NCI-H1694 (cell line): ENCODE measurements around the gene BRI3.
"Not testable (repeated sequence)": the region's sequence is repeated elsewhere in the genome, so short reads cannot be mapped to it uniquely, and the experiment has no call there.

Experiments used
- DNase-seq: peaks from one replicate; lab custom pipeline; 2025; lab: John Stamatoyannopoulos, UW

The BRI3 gene

GRCh38 chr7:98312201-98312600 lies 30.7 kb downstream of the BRI3 start:
- DNase-seq: no peak

DNA sequence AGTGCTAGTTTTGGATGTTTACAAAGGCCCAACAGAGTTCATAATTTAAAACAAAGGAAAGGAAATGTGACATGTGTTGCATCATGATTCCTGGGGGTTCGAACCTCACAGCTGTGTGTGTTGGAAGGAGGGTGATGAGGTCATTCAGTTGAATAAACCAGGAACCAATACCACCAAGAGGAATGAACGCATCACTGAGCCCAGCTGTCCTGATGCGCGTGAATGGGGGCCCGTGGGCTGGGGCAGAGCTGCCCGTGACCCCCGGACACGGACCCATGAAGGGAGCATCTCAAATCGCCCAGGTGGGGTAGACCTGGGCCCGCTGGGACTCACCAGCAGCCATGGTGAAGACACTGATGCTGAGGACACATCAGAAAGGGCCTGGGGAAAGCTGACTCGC lies 33.0 kb downstream of the BRI3 start:
- no peak for DNase-seq

- DNase-seq: no peak
These were observed 34.0 kb downstream of the BRI3 start for GRCh38 chr7:98315318-98315993.

DNA sequence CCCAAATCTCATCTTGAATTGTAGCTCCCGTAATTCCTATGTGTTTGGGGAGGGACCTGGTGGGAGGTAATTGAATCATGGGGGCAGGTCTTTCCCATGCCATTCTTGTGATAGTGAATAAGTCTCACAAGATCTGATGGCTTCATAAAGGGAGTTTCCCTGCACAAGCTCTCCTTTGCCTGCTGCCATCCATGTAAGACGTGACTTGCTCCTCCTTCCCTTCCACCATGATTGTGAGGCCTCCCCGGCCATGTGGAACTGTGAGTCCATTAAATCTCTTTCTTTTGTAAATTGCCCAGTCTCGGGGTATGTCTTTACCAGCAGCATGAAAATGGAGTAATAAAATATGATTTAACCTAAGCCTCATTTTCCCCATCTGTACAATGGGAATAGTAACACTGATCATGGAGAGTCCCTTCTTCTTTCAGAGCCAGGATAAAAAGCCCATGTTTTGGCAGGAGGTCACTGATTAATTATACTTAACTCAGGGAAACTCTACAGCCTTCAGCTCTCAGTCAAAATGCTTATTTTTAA lies 34.6 kb downstream of the BRI3 start:
- DNase-seq: not testable (repeated sequence)

- no peak for DNase-seq
These were observed 36.0 kb downstream of the BRI3 start for GRCh38 chr7:98317366-98318040.

GRCh38 chr7:98319176-98319575 lies 37.7 kb downstream of the BRI3 start:
- DNase-seq: no peak

GRCh38 chr7:98321301-98321700 lies 39.8 kb downstream of the BRI3 start:
- no peak for DNase-seq

DNA sequence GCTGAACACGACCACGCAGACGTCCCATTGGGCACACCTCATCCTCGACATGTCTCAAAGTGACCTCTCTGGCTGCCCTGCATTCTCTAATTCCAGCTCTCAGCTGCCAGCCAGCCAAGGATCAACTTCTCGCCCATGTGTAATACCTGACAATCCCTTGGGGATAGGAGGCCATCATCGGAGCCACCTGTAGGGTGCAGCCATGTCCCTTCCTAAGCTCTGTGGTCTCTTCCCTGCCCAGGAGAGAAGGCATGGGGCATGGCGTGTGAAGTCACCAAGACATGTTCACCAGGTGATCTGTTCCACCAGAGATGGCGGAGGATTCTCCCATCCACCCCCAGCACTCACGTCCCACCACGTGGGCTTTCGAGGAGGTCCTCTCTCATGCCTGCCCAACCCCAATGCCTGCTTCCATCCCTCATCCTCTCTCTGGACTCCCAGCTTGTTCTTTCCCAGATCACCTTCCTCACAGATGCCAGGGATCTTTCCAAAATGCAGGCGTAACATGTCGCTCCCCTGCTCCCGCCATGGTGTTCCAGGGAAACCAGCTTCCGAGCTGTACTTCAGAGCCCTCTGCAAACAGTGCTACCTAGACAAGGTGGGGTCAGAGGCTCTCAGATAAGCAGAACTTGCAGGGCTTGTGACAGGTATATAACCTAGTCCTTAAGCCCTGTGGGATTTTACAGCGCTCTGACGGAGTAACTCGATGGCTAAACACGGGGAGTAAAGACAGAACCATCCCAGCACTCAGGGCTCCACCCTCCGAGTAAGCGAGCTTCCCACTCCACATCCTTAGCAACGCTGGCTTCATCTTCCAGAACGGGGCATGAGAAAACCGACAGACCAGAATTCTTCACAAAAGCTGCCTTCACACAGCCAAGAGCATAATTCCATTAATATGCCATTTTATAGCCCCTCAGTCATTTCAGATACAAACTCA lies 41.1 kb downstream of the BRI3 start:
- DNase-seq: no peak

- no peak for DNase-seq
These were observed 42.3 kb downstream of the BRI3 start for GRCh38 chr7:98323597-98324322.

DNA sequence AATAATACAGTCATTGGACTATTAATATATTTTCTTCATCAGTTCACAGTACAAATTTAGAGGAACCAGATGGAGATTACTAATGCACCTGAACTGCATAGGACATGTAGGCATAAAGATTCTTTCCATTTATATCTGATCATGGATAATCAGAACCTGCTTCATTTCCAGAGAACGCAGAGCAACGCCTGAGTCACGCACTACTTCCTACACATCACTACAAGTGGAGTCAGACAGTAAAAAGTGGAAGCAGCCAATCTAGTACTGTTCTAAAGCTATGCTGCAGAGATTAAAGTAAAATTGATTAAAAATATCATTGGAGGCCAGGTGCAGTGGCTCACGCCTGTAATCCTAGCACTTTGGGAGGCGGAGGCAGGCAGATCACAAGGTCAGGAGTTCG lies 43.3 kb downstream of the BRI3 start:
- DNase-seq: no peak

- no peak for DNase-seq
These were observed 47.8 kb downstream of the BRI3 start for GRCh38 chr7:98329100-98329790.

DNA sequence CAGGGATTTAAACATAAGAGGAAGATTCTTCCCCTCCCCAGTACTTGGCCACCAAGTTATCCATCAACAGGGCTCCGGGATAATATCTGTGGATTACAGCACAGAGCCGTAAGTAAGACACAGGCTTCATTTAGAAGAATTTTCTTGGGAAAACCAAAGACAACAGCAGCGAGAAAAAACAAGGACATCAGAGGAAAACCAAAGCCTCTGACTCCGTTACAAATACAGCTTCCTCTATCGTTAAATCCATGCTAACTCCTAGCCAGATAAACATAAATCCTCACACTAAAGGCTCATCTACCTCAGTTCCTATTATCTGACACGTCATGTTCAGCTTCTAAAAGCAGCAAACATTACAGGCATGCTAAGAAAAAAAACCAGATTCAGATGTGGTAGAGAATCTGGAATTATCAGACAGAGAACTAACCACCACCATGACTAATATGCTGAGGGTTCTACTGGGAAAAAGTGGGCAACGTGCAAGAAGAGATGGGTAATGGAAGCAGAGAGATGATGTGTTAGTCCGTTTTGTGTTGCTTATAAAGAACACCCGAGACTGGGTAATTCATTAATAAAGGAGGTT lies 48.4 kb downstream of the BRI3 start:
- no peak for DNase-seq

DNA sequence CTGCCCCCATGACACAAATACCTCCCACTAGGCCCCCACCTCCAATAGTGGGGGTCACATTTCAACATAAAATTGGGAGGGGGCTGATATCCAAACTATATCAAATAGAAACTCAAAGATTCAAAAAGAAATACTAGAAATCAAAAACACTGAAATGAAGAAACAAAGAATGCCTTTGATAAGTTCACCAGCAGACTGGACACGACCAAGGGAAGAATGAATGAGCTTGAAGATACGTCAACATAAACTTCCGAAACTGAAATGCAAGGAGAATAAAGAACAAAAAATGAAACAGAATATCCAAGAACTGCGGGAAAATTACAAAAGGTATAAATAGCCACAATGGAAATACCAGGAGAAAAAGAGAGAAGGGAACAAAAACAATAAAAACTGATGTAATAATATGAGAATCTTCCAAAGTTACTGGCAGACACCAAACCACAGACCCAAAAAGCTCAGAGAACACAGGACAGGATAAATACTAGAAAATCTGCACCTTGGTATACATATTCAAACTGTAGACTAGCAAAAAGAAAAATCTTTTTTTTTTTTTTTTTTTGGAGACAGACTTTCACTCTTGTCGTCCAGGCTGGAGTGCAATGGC lies 49.5 kb downstream of the BRI3 start:
- no peak for DNase-seq

- DNase-seq: no peak
These were observed 52.6 kb downstream of the BRI3 start for GRCh38 chr7:98334081-98334480.

DNA sequence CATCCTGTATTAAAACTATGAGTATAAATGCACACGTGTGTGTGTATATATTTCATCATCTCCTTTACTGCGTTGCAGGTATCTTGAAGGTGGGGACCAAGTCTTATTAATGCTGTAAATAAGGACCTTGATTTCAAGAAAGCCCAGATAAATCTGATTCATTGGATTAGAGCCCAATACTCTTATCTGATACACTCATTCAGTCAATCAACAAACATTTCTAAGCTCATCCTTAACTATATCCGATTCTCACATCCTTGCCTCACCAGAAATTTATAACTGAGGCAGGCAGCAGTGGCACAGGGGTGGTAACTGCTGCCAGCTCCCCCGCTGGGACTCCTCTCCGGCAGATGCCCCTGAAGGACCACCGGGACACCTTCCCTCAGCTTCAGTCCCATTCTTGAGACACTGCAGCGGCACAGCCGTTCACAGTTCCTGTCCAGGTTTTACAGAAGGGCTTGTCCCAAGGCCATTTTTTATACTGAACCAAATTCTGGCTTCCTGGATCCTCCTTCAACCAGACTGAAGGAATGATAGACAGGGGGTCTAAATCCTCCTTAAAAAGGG lies 54.0 kb downstream of the BRI3 start:
- no peak for DNase-seq

GRCh38 chr7:98338441-98338840 lies 57.0 kb downstream of the BRI3 start:
- no peak for DNase-seq

DNA sequence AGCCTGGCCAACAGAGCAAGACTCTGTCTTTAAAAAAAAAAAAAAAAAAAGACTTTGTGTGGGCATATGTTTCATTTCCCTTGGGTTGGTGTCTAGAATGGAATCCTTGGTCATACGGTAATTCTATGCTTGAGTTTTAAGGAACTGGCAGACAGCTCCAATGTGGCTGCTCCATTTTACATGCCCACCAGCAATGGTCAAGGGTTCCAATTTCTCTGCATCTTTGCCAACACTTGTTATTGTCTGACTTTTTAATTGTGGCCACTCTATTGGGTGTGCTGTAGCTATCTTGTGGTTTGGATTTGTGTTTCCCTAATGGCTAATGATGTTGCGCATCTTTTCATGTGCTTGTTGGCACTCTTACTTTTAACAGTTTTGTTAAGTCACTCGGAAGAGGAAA lies 57.6 kb downstream of the BRI3 start:
- no peak for DNase-seq

DNA sequence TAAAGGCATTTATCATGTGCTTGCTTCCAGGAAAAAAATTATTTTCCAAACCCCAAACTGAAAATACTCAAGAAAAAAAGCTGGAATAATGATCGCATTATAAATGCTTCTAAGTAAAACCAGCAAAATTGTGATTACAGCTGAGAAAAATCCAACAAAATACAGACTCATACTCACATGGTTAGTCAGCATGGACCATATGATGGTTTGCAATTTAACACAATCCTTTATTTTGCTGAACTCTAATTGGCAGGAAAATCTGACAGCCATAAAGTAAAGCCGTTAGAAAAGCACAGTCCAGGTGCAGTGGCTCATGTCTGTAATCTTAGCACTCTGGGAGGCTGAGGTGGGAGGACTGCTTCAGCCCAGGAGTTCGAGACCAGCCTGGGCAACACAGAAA lies 59.6 kb downstream of the BRI3 start:
- DNase-seq: no peak
